Stimulated activated effector memory CD8-positive, alpha-beta T cell treated with anti-CD3 and anti-CD28 coated beads, Interleukin-12 subunit alpha, Interleukin-12 subunit beta, amount 100 ng/mL, for 72 hours (primary cell): ENCODE data around the gene COL11A2.

Experiments used
- ATAC-seq: fragments of 150-1000 bp; cut with Tn5 transposase; 2 replicates; pipeline ENCODE4 v1.10.0; 2021
- DNase-seq, 2 donors: peaks; one replicate each; pipeline ENCODE4 v3.0.0; 2021 to 2022; ENCODE audit warnings: low spot score in 2 of 2
- H3K27ac Mint-ChIP-seq: one replicate; pipeline ENCODE4 v1.8.0; 2022; ENCODE audit warnings: mild to moderate bottlenecking, mixed read lengths
- H3K36me3 Mint-ChIP-seq: one replicate; pipeline ENCODE4 v1.8.0; 2022; ENCODE audit warnings: mild to moderate bottlenecking, mixed read lengths
- H3K4me1 Mint-ChIP-seq: one replicate; pipeline ENCODE4 v1.8.0; 2022; ENCODE audit warnings: mixed read lengths
- H3K4me3 Mint-ChIP-seq: one replicate; pipeline ENCODE4 v1.8.0; 2022; ENCODE audit warnings: mild to moderate bottlenecking, mixed read lengths
- H3K9me3 Mint-ChIP-seq: one replicate; pipeline ENCODE4 v1.8.0; 2022; ENCODE audit warnings: mixed read lengths

The COL11A2 gene

GRCh38 chr6:33114406-33114805 lies 77.9 kb downstream of the COL11A2 start:
- Mint-ChIP-seq H3K4me1 (peaks cover 17% of the 10 kb centered on the region), H3K27ac (no peak overlapping the region), H3K36me3 (no peaks in the 10 kb centered on the region), H3K9me3 (no peaks in the 10 kb centered on the region), H3K4me3 (no peak overlapping the region)
- DNase-seq: no peak
- no peak for ATAC-seq

- no peak overlapping the region for H3K4me3 Mint-ChIP-seq
- H3K36me3 Mint-ChIP-seq: no peaks in the 10 kb centered on the region
- H3K4me1 Mint-ChIP-seq: peaks cover 17% of the 10 kb centered on the region
- H3K27ac Mint-ChIP-seq: no peak overlapping the region
- no peaks in the 10 kb centered on the region for H3K9me3 Mint-ChIP-seq
- ATAC-seq (no peak), DNase-seq (no peak)
Measured at GRCh38 chr6:33113755-33114154, 78.5 kb downstream of the COL11A2 start.
